B cell (primary cell): ENCODE measurements around the gene SPHK2. TPM values are rescaled to one million over a fixed set of nuclear protein-coding genes. Genes with fewer than 3 reads are reported as not detected.

ENCODE experiments used
- ATAC-seq: fragments of 200-7000 bp; cut with Tn5 transposase; one replicate; pipeline ENCODE4 v1.10.0; 2021; ENCODE audit warnings: low read depth, mild to moderate bottlenecking, moderate number of reproducible peaks, moderate library complexity
- CTCF ChIA-PET: fragments of 350-600 bp; sonication (Branson Sonifier 250); formaldehyde crosslinking; loops from one replicate; lab custom pipeline; 2021; ENCODE audit warnings: antibody characterized with exemption, inconsistent platforms; lab: Charles Lee
- POLR2A ChIA-PET: fragments of 350-600 bp; sonication (Branson Sonifier 250); formaldehyde crosslinking; loops from one replicate; lab custom pipeline; 2021; ENCODE audit warnings: antibody characterized with exemption; lab: Charles Lee
- DNase-seq: peaks from one replicate; pipeline ENCODE4 v3.0.0; 2013
- H2AFZ ChIP-seq: 2 replicates; pipeline ENCODE4 v1.6.1; 2012; ENCODE audit warnings: mild to moderate bottlenecking, low read depth, low read length; ENCODE audit not compliant: insufficient read depth, poor library complexity, severe bottlenecking
- H3K27ac ChIP-seq, 2 donors: 1 replicate in 1 of 2; 2 replicates in 1 of 2; pipeline ENCODE4 v1.5.1; 2012 to 2013; ENCODE audit warnings: low read length in 2 of 2, mild to moderate bottlenecking in 2 of 2, moderate library complexity in 1 of 2
- H3K27me3 ChIP-seq, 4 experiments: fragments of 200-600 bp in 1 of 4; sonication (generic) in 1 of 4; replicated peaks in 1 of 4; 1 replicate in 2 of 4; 2 replicates in 2 of 4; pipeline versions ENCODE4 v1.6.1 to v1.7.0; 2013 to 2016; ENCODE audit warnings: low read length in 3 of 4, mild to moderate bottlenecking in 2 of 4, mixed read lengths in 1 of 4, moderate library complexity in 1 of 4; ENCODE audit not compliant: insufficient read depth in 4 of 4, control insufficient read depth in 3 of 4; ENCODE audit errors: control extremely low read depth in 1 of 4
- H3K36me3 ChIP-seq, 2 experiments: replicated peaks in 1 of 2; 1 replicate in 1 of 2; 2 replicates in 1 of 2; pipeline versions ENCODE4 v1.6.1 to v1.7.1; 2013; ENCODE audit warnings: low read length in 1 of 2; ENCODE audit not compliant: insufficient read depth in 2 of 2, control insufficient read depth in 1 of 2; ENCODE audit errors: control extremely low read depth in 1 of 2, extremely low read depth in 1 of 2
- H3K4me1 ChIP-seq, 2 donors: fragments of 200-600 bp in 1 of 2; sonication (generic) in 1 of 2; 1 replicate in 1 of 2; 2 replicates in 1 of 2; pipeline versions ENCODE4 v1.5.1 to v1.6.1; 2013 to 2017; ENCODE audit warnings: low read length in 2 of 2; ENCODE audit not compliant: control insufficient read depth in 2 of 2, insufficient read depth in 2 of 2
- H3K4me2 ChIP-seq: replicated peaks from 2 replicates; pipeline ENCODE3; 2012; ENCODE audit warnings: mild to moderate bottlenecking, low read depth, low read length; ENCODE audit not compliant: poor library complexity, severe bottlenecking
- H3K4me3 ChIP-seq, 5 experiments: fragments of 200-600 bp in 1 of 5; sonication (generic) in 1 of 5; 1 replicate in 3 of 5; 2 replicates in 2 of 5; pipeline versions ENCODE4 v1.5.1 to v1.7.0; 2011 to 2016; ENCODE audit warnings: low read length in 4 of 5, mild to moderate bottlenecking in 4 of 5, low read depth in 2 of 5, control low read depth in 1 of 5, moderate library complexity in 1 of 5; ENCODE audit not compliant: insufficient read depth in 1 of 5; ENCODE audit errors: control extremely low read depth in 1 of 5, extremely low read depth in 1 of 5
- H3K79me2 ChIP-seq: fragments of 200-600 bp; sonication (generic); one replicate; pipeline ENCODE4 v1.6.0; 2016; ENCODE audit warnings: low read length; ENCODE audit not compliant: control insufficient read depth, insufficient read depth
- H3K9ac ChIP-seq: fragments of 200-600 bp; sonication (generic); 2 replicates; pipeline ENCODE4 v1.6.1; 2017; ENCODE audit warnings: mild to moderate bottlenecking, low read length, moderate library complexity
- H3K9me3 ChIP-seq, 3 donors: one replicate each; pipeline versions ENCODE4 v1.6.1 to v1.7.1; 2013; ENCODE audit warnings: low read length in 2 of 3; ENCODE audit not compliant: control insufficient read depth in 2 of 3, insufficient read depth in 1 of 3; ENCODE audit errors: control extremely low read depth in 1 of 3
- H4K20me1 ChIP-seq: 2 replicates; pipeline ENCODE4 v1.6.0; 2012; ENCODE audit warnings: mild to moderate bottlenecking, low read length; ENCODE audit not compliant: insufficient read depth, control insufficient read depth, poor library complexity, severe bottlenecking
- H3K27ac Mint-ChIP-seq: one replicate; pipeline ENCODE4 v1.8.0; 2021; ENCODE audit warnings: mixed read lengths
- H3K27me3 Mint-ChIP-seq: one replicate; pipeline ENCODE4 v1.8.0; 2021; ENCODE audit warnings: mixed read lengths
- H3K4me1 Mint-ChIP-seq: one replicate; pipeline ENCODE4 v1.8.0; 2021; ENCODE audit warnings: mixed read lengths
- H3K4me3 Mint-ChIP-seq: one replicate; pipeline ENCODE4 v1.8.0; 2021; ENCODE audit warnings: mixed read lengths
- H3K9me3 Mint-ChIP-seq: one replicate; pipeline ENCODE4 v1.8.0; 2022; ENCODE audit warnings: mixed read lengths; ENCODE audit not compliant: insufficient read depth
- EZH2 ChIP-seq: IDR thresholded peaks from 2 replicates; pipeline ENCODE4 v1.6.1; 2012; ENCODE audit warnings: borderline replicate concordance, low read depth, mild to moderate bottlenecking, moderate library complexity, low read length; ENCODE audit not compliant: insufficient read depth, poor library complexity, severe bottlenecking
- WGBS: methylation state at CpG from one replicate; pipeline ENCODE4 v1.1.5; 2013; ENCODE audit warnings: missing lambda C conversion rate; ENCODE audit not compliant: insufficient coverage; 5-methylcytosine and 5-hydroxymethylcytosine counted together
- intact Hi-C: fragments of 100-400 bp; cut with micrococcal nuclease; formaldehyde crosslinking; loops from one replicate; pipeline ENCODE4 v1.10.0; 2022
- polyA plus RNA-seq: library from polyadenylated mRNA; depleted of rRNA; stranded (reverse); fragments of >200 nt; gene quantifications from 2 replicates; pipeline ENCODE4 v1.2.3, GENCODE V29; 2012
- total RNA-seq, 2 donors: library from RNA; stranded (reverse); fragments of 120-200 nt in 1 of 2; gene quantifications; 1 replicate in 1 of 2; 2 replicates in 1 of 2; pipeline versions ENCODE4 v1.2.3 to v1.2.4, GENCODE V29; 2013 to 2022
- TF ChIP-seq, protein P1 (sequence below): fragments of 200-600 bp; IDR thresholded peaks from one replicate; pipeline ENCODE4 v1.8.0; 2022; ENCODE audit warnings: antibody characterized with exemption, mild to moderate bottlenecking

The SPHK2 gene
- total and polyA plus RNA-seq, 2 donors (not counting 1 experiment from before 2014, with no cell fraction given), result 17.0 to 47.3 TPM

DNA sequence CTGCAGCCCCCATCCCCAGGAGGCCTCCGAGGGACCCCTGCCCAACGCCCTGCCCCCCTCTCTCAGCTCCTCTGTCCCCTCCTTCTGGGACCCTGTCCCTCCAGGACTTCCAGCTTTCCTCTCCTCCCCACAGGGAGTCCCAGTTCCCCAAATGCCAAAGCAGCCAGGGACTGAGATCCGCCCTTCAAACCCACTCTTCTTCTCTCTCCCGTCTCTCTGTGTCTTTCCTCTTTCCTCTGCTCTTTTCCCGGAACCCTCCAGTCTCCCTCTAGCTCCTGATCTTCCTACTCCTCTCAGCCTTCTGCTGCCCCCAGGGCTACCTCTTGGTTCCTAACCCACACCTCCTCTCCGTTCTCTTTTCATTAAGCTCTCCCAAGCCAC is 26.3 kb downstream of the SPHK2 start:
- H3K79me2 ChIP-seq, result peaks cover 45% of the 10 kb centered on the region
- H3K27me3 Mint-ChIP-seq, result no peaks in the 10 kb centered on the region
- H3K36me3 ChIP-seq, result no peaks in the 10 kb centered on the region
- H3K4me2 ChIP-seq, result peak overlapping the region; percentile 99
- H3K27me3 ChIP-seq, result no peaks in the 10 kb centered on the region
- no peaks in the 10 kb centered on the region for H4K20me1 ChIP-seq
- H3K27ac Mint-ChIP-seq, result peak overlapping the region; percentile 98
- peak overlapping the region; percentile 96 for H3K4me3 Mint-ChIP-seq
- POLR2A ChIA-PET, result interaction anchor here (0.6 to 2.4 kb wide), 14 partner anchors 8 to 1198 kb away, joined by 3 to 22 read pairs (median 5); partner anchors contain the start of genes DBP, GYS1, RPL18 and RUVBL2
- peak overlapping the region; percentile 87 for H3K9ac ChIP-seq
- H3K4me1 Mint-ChIP-seq, result peaks cover 49% of the 10 kb centered on the region
- H3K27ac ChIP-seq, result peak overlapping the region; percentile 74 to 80
- WGBS, result under 1% methylated on average over 6 of the region's 6 CpGs
- H3K4me1 ChIP-seq, result peaks cover 23 to 45% of the 10 kb centered on the region in 2 donors
- intact Hi-C loops, result no loop called here
- CTCF ChIA-PET, result interaction anchor here (0.6 to 3.5 kb wide), 23 partner anchors 9 to 325 kb away, joined by 3 to 51 read pairs (median 5); partner anchors contain the start of genes DBP, HSD17B14, RPL18 and SPHK2
- no peak for DNase-seq
- ATAC-seq, result no peak
- H3K9me3 Mint-ChIP-seq, result no peaks in the 10 kb centered on the region
- no peak for TF ChIP-seq EZH2
- TF ChIP-seq, protein P1, sequence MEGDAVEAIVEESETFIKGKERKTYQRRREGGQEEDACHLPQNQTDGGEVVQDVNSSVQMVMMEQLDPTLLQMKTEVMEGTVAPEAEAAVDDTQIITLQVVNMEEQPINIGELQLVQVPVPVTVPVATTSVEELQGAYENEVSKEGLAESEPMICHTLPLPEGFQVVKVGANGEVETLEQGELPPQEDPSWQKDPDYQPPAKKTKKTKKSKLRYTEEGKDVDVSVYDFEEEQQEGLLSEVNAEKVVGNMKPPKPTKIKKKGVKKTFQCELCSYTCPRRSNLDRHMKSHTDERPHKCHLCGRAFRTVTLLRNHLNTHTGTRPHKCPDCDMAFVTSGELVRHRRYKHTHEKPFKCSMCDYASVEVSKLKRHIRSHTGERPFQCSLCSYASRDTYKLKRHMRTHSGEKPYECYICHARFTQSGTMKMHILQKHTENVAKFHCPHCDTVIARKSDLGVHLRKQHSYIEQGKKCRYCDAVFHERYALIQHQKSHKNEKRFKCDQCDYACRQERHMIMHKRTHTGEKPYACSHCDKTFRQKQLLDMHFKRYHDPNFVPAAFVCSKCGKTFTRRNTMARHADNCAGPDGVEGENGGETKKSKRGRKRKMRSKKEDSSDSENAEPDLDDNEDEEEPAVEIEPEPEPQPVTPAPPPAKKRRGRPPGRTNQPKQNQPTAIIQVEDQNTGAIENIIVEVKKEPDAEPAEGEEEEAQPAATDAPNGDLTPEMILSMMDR, result no peak
- peak overlapping the region; percentile 52 to 95 (median 75) for H3K4me3 ChIP-seq
- H2AFZ ChIP-seq, result peak overlapping the region; percentile 97
- peaks cover 0 to 8% (median 0%) of the 10 kb centered on the region in 3 donors for H3K9me3 ChIP-seq
